Spleen (tissue), 7 donors: ENCODE data around the gene SNX8.

Experiments
- CTCF ChIP-seq, 11 experiments: fragments of 200-600 bp in 7 of 11; fragments of 450-650 bp in 4 of 11; sonication (generic) in 4 of 11; IDR thresholded peaks in 8 of 11; conservative IDR thresholded peaks in 3 of 11; 1 replicate in 7 of 11; 2 replicates in 4 of 11; pipeline versions ENCODE4 v1.4.0 to v1.8.0; 2016 to 2021; ENCODE audit warnings: antibody characterized with exemption in 11 of 11, inconsistent platforms in 4 of 11, mild to moderate bottlenecking in 1 of 11
- POLR2A ChIP-seq, 3 donors: fragments of 450-650 bp; IDR thresholded peaks; one replicate each; pipeline ENCODE4 v1.5.1; 2017; ENCODE audit warnings: antibody characterized with exemption in 3 of 3, mild to moderate bottlenecking in 1 of 3
- donor health status: DM: no; HTN: no; CAD: no; lungs with moderate emphysema.
- donor health status: DM: no; HTN: no; CAD: no.
- donor health status: DM: no; HTN: no; CAD: no.

GRCh38 chr7:2244404-2244995 lies 69.7 kb downstream of the SNX8 start:
- TF ChIP-seq CTCF (IDR thresholded peaks at IDR 0.05 in 8 of 11, conservative IDR thresholded peaks at IDR 0.05 in 3 of 11) (no peak), POLR2A (IDR thresholded peaks at IDR 0.05) (no peak)
